ENCODE data around the gene FLYWCH2. TPM values are rescaled to one million over a fixed set of nuclear protein-coding genes. Genes with fewer than 3 reads are reported as not detected.
"Not testable (repeated sequence)": the region's sequence is repeated elsewhere in the genome, so short reads cannot be mapped to it uniquely, and the experiment has no call there.

Gene FLYWCH2
- total RNA-seq, 2 experiments from 2014 or later, result 12.7 to 15.2 TPM

GRCh38 chr16:2899564-2900072 lies 16.6 kb downstream of the FLYWCH2 start:
- Mint-ChIP-seq H3K36me3 (ENCODE audit: low read depth) (no peaks in the 10 kb centered on the region), H3K27me3 (ENCODE audit: low read depth) (no peaks in the 10 kb centered on the region), H3K4me3 (no peak overlapping the region), H3K27ac (no peak overlapping the region), H3K9me3 (no peaks in the 10 kb centered on the region), H3K4me1 (ENCODE audit: low read depth) (peaks cover 5% of the 10 kb centered on the region)
- CTCF ChIA-PET, result interaction anchor here (0.5 kb wide), 1 partner anchor 24 kb away, joined by 3 read pairs; no protein-coding TSS in a partner anchor
- DNase-seq, result no peak
- intact Hi-C loops (cut with micrococcal nuclease), result loop anchor here (10.0 kb wide), 1 partner anchor 745 kb away; the partner anchor contains the start of gene TRAF7

GRCh38 chr16:2900526-2901075 lies 17.6 kb downstream of the FLYWCH2 start:
- H3K36me3 Mint-ChIP-seq (ENCODE audit: low read depth), result no peaks in the 10 kb centered on the region
- no peaks in the 10 kb centered on the region for H3K27me3 Mint-ChIP-seq (ENCODE audit: low read depth)
- CTCF ChIA-PET, result no interaction called here
- H3K9me3 Mint-ChIP-seq, result no peaks in the 10 kb centered on the region
- H3K27ac Mint-ChIP-seq, result no peak overlapping the region
- no peak for DNase-seq
- intact Hi-C loops (cut with micrococcal nuclease), result loop anchor here (10.0 kb wide), 1 partner anchor 746 kb away; the partner anchor contains the start of gene TRAF7
- H3K4me1 Mint-ChIP-seq (ENCODE audit: low read depth), result peaks cover 5% of the 10 kb centered on the region
- H3K4me3 Mint-ChIP-seq, result no peak overlapping the region

GRCh38 chr16:2902337-2903130 lies 19.5 kb downstream of the FLYWCH2 start:
- Mint-ChIP-seq H3K27me3 (ENCODE audit: low read depth) (no peaks in the 10 kb centered on the region), H3K36me3 (ENCODE audit: low read depth) (no peaks in the 10 kb centered on the region), H3K9me3 (no peaks in the 10 kb centered on the region), H3K27ac (no peak overlapping the region), H3K4me3 (no peak overlapping the region), H3K4me1 (ENCODE audit: low read depth) (peaks cover 18% of the 10 kb centered on the region)
- CTCF ChIA-PET, result interaction anchor here (0.5 to 1.5 kb wide), 7 partner anchors 8 to 30 kb away, joined by 3 to 6 read pairs (median 4); partner anchors contain the start of gene FLYWCH1
- DNase-seq, result no peak
- intact Hi-C loops (cut with micrococcal nuclease), result loop anchor here (10.0 kb wide), 1 partner anchor 748 kb away; the partner anchor contains the start of gene TRAF7

DNA sequence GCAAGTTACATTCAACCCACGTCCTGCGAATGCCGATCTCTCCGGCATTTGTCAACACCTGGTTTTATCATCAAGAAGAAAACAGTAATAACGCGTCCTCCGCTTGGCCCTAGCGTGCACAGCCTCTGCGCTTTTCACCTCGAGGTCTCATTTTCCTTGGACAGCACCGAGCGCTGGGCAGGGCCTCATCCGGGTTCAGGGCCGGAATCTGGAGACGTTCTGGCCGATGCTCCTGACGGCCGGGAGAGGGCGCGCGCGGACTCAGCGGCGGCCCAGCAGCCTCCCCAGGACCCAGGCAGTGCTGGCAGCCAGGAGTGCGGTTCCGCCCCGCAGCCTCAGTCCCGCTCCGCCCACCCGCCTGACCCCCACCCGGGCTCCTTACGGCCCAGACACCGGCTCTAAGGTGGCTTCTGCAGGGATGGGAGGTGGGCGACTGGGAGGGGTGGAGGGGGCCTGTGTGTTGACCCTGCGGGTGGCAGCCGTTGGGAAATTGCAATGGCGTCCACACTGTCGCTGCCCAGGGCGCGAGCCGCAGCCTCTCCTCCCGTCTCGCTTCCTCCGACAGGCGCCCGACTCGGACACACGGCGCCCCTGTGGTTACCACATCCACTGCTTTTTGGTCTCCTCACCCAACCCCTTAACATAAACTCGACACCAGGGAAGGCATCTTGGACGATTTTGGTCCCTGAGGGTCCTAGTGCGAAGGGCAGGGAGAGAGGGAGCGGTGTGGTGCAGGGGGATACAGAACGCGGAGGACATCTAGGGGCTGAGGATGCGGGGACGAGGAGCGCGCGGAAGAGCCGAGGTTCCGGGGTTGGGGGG lies 21.3 kb downstream of the FLYWCH2 start:
- DNase-seq, result peak; percentile 79
- Mint-ChIP-seq H3K36me3 (ENCODE audit: low read depth) (no peaks in the 10 kb centered on the region), H3K27ac (peak overlapping the region; percentile 64), H3K9me3 (no peaks in the 10 kb centered on the region), H3K27me3 (ENCODE audit: low read depth) (no peaks in the 10 kb centered on the region), H3K4me1 (ENCODE audit: low read depth) (peaks cover 18% of the 10 kb centered on the region), H3K4me3 (peak overlapping the region; percentile 90)
- intact Hi-C loops (cut with micrococcal nuclease), result loop anchor here (1.0 to 10.0 kb wide), 5 partner anchors 8 to 750 kb away; partner anchors contain the start of genes ELOB and TRAF7
- CTCF ChIA-PET, result interaction anchor here (0.7 to 1.5 kb wide), 5 partner anchors 8 to 86 kb away, joined by 3 to 6 read pairs (median 4); partner anchors contain the start of gene FLYWCH1

DNA sequence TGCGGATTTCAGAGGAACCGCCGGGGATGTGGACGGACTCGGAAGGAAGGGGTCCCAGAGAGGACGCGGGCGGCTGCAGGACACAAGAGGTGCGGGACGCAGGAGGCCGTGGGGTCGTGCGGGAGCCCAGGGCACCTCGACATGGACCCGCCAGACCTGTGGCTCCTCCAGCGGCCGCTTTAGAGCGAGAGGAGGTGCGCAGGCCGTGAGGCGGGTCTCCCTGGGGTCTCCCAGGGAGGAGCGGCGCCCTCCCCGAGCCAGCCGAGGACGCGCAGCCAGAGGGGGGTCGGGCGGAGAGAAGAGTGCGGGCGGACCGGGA lies 21.9 kb downstream of the FLYWCH2 start:
- no peaks in the 10 kb centered on the region for H3K27me3 Mint-ChIP-seq (ENCODE audit: low read depth)
- no peaks in the 10 kb centered on the region for H3K36me3 Mint-ChIP-seq (ENCODE audit: low read depth)
- intact Hi-C loops (cut with micrococcal nuclease), result loop anchor here (1.0 to 10.0 kb wide), 9 partner anchors 7 to 750 kb away; partner anchors contain the start of genes ELOB, THOC6 and TRAF7
- H3K9me3 Mint-ChIP-seq, result no peaks in the 10 kb centered on the region
- H3K4me1 Mint-ChIP-seq (ENCODE audit: low read depth), result peaks cover 18% of the 10 kb centered on the region
- H3K4me3 Mint-ChIP-seq, result peak overlapping the region; percentile 90
- CTCF ChIA-PET, result interaction anchor here (1.3 kb wide), 1 partner anchor 15 kb away, joined by 5 read pairs; no protein-coding TSS in a partner anchor
- no peak for DNase-seq
- H3K27ac Mint-ChIP-seq, result peak overlapping the region; percentile 65

- Mint-ChIP-seq H3K27me3 (ENCODE audit: low read depth) (no peaks in the 10 kb centered on the region), H3K36me3 (ENCODE audit: low read depth) (no peaks in the 10 kb centered on the region), H3K4me3 (peak overlapping the region; percentile 90), H3K4me1 (ENCODE audit: low read depth) (peaks cover 18% of the 10 kb centered on the region), H3K9me3 (no peaks in the 10 kb centered on the region), H3K27ac (peak overlapping the region; percentile 65)
- intact Hi-C loops (cut with micrococcal nuclease), result loop anchor here (1.0 to 10.0 kb wide), 7 partner anchors 22 to 751 kb away; partner anchors contain the start of genes ELOB, THOC6 and TRAF7
- DNase-seq, result peak; percentile 99
- CTCF ChIA-PET, result interaction anchor here (0.7 to 2.3 kb wide), 7 partner anchors 12 to 66 kb away, joined by 3 to 10 read pairs (median 3); no protein-coding TSS in a partner anchor
Observed at GRCh38 chr16:2905241-2905987, 22.4 kb downstream of the FLYWCH2 start.

- CTCF ChIA-PET, result interaction anchor here (0.7 to 2.3 kb wide), 7 partner anchors 11 to 67 kb away, joined by 3 to 10 read pairs (median 3); no protein-coding TSS in a partner anchor
- Mint-ChIP-seq H3K4me1 (ENCODE audit: low read depth) (peaks cover 18% of the 10 kb centered on the region), H3K9me3 (no peaks in the 10 kb centered on the region), H3K27me3 (ENCODE audit: low read depth) (no peaks in the 10 kb centered on the region), H3K4me3 (peak overlapping the region; percentile 67), H3K36me3 (ENCODE audit: low read depth) (no peaks in the 10 kb centered on the region), H3K27ac (no peak overlapping the region)
- intact Hi-C loops (cut with micrococcal nuclease), result loop anchor here (1.0 to 10.0 kb wide), 7 partner anchors 21 to 751 kb away; partner anchors contain the start of genes ELOB, THOC6 and TRAF7
- DNase-seq, result no peak
Observed at GRCh38 chr16:2905988-2906387, 23.0 kb downstream of the FLYWCH2 start.

- H3K27ac Mint-ChIP-seq; H3K9me3 Mint-ChIP-seq; H3K36me3 Mint-ChIP-seq (ENCODE audit: low read depth); H3K4me3 Mint-ChIP-seq; H3K27me3 Mint-ChIP-seq (ENCODE audit: low read depth): not testable (repeated sequence)
- DNase-seq, result peak; percentile 67
- intact Hi-C loops (cut with micrococcal nuclease), result loop anchor here (1.0 to 10.0 kb wide), 2 partner anchors 68 to 752 kb away; partner anchors contain the start of gene TRAF7
- CTCF ChIA-PET, result interaction anchor here (0.8 to 2.3 kb wide), 6 partner anchors 9 to 83 kb away, joined by 3 to 10 read pairs (median 4); no protein-coding TSS in a partner anchor
- peaks cover 24% of the 10 kb centered on the region for H3K4me1 Mint-ChIP-seq (ENCODE audit: low read depth)
Observed at GRCh38 chr16:2907084-2907753, 24.2 kb downstream of the FLYWCH2 start.

DNA sequence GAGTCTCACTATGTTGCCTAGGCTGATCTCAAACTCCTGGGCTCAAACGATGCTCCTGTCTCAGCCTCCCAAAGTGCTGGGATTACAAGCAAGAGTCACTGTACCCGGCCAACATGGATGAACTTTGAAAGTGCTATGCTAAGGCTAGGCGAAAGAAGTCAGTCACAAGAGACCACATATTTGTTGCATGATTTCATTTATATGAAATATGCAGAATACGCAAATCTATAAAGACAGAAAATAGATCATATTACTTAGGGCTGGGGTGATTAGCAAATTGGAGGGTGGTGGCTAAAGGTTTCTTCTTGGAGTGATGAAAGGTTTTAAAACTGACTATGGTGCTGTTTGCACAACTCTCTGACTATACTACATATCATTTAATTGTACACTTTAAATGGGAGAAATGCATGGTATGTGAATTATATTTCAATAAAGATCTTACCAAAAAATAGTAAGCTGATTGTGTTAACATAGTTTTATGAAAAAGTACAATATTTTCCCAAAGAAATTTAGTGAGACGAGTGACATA lies 27.5 kb downstream of the FLYWCH2 start:
- Mint-ChIP-seq H3K36me3 (ENCODE audit: low read depth) (peaks cover 7% of the 10 kb centered on the region), H3K27ac (no peak overlapping the region), H3K4me3 (peak overlapping the region; percentile 85), H3K27me3 (ENCODE audit: low read depth) (no peaks in the 10 kb centered on the region), H3K9me3 (no peaks in the 10 kb centered on the region), H3K4me1 (ENCODE audit: low read depth) (peaks cover 33% of the 10 kb centered on the region)
- CTCF ChIA-PET, result interaction anchor here (0.7 to 3.3 kb wide), 4 partner anchors 17 to 34 kb away, joined by 3 to 9 read pairs (median 5); partner anchors contain the start of gene FLYWCH2
- no peak for DNase-seq
- intact Hi-C loops (cut with micrococcal nuclease), result loop anchor here (10.0 kb wide), 1 partner anchor 244 kb away; no protein-coding TSS in a partner anchor

- Mint-ChIP-seq H3K4me1 (ENCODE audit: low read depth) (peaks cover 27% of the 10 kb centered on the region), H3K4me3 (peak within 1 kb of the TSS; percentile 88), H3K27ac (peak within 1 kb of the TSS; percentile 79), H3K27me3 (ENCODE audit: low read depth) (no peaks in the 10 kb centered on the region), H3K9me3 (no peaks in the 10 kb centered on the region), H3K36me3 (ENCODE audit: low read depth) (peaks cover 7% of the 10 kb centered on the region)
- DNase-seq, result peak; percentile 100
- CTCF ChIA-PET, result interaction anchor here (0.5 to 3.3 kb wide), 11 partner anchors 9 to 91 kb away, joined by 3 to 9 read pairs (median 4); partner anchors contain the start of gene FLYWCH2
- intact Hi-C loops (cut with micrococcal nuclease), result loop anchor here (1.0 to 10.0 kb wide), 5 partner anchors 7 to 243 kb away; no protein-coding TSS in a partner anchor
Observed at GRCh38 chr16:2911638-2912329, 28.8 kb downstream of the FLYWCH2 start, which contains the start of gene FLYWCH1. Gene FLYWCH1, plus strand, starts transcription at chr16:2911931. Its CDS starts 17,755 bp downstream, at chr16:2929686.
